Stimulated activated CD8-positive, alpha-beta memory T cell treated with anti-CD3 and anti-CD28 coated beads, Interleukin-12 subunit alpha, Interleukin-12 subunit beta, amount 100 ng/mL, for 24 hours (primary cell): ENCODE results near the gene CHST3.

Experiments
- DNase-seq: peaks from one replicate; pipeline ENCODE4 v3.0.0-alpha.2; 2020; ENCODE audit errors: extremely low read depth

Gene CHST3

DNA sequence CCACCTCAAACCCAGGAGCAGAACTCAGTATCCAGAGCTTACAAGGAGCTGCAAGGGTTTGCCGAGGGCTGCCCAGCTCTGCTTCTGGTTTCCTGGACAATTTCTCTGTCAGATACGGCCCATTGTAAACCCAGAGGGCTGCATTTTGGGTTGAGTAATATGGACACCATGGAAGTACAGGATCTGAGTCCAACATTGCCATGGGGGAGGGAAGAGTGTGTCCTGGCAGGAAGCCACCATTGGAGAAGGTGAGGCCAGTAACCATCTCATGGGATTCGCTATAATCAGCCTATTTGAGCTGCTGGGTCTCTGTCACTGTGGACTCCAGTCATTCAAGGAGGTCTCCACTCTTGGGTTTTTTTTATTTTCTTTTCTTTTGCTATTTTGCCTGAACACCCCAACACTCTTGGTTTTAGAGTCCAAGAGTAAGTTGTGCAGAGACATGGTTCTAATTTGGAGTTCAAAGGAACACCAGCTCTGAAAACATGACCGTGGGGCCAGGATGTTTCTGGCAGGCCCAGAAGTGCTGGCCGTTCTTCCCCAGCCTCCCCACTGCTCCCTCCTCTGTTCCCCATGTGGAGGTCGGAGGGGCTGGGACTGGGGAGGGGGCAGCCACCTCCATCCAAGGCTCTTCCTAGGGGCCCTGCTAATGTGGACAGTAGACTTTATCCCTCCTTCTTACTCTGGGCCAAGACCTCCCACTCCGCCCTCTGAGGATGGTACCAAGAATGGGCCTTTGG, 46.2 kb downstream of the CHST3 start:
- DNase-seq: no peak

- DNase-seq: no peak
Measured at GRCh38 chr10:72011016-72011415, 46.8 kb downstream of the CHST3 start.

DNA sequence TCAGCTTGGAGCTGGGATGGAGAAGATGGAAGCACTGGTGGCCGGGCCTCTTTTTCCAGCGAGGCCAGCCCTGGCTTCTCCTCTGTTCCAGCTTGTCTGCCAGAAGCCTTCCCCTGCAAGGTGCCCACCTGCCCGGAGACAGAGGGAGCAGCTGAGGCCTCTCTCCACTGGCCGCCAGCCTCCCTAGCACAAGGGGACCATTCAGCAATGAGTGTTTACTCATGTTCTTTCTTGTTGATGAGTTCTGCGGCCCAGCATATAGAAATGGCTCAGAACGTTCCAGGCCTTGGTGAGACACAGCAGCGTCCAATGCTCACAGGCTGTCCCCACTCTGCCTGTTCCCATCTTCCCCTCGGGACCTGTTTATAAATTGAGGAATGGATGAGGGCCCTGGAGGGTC, 47.3 kb downstream of the CHST3 start:
- no peak for DNase-seq

- DNase-seq: no peak
Measured at GRCh38 chr10:72011976-72012512, 47.8 kb downstream of the CHST3 start.

DNA sequence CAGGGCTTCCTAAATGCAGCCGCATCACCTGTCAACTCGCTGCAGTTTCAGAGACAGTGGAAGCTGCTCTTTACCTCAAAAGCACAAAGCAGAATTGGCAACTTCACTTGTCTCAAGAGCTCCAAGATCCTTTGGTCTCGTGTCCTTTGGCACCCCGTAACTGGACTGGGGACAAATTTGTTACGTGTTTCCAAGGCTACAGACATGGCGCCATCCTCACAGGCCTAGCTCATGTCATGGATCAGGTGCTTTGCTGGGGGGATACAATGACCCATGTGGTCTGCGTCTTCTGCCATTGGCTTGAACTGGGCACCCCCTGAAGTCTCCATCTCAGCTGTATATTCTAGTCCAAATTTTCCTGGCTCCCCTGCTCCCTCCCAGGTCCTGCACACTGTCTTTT, 48.6 kb downstream of the CHST3 start:
- no peak for DNase-seq

- DNase-seq: no peak
Measured at GRCh38 chr10:72013202-72013945, 49.2 kb downstream of the CHST3 start.

DNA sequence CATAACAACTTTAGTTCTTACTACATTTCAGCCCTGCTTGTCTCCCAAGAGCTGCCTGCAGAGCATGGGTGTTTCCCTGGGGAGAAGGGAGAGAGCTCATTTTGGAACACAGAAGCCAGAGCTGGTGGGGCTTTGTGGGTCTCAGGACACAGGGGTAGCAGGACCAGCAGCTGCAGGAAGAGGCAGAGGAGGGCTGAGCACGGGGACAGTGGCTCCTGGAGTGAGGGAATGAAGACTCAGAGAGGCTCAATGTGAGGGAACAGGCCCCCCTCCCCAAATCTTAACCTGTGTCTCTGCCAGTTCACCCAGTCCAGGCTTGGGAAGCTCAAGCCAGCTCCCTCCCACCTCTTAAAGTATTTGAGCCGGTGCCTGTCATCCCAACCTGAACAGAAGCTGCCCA, 50.0 kb downstream of the CHST3 start:
- no peak for DNase-seq

DNA sequence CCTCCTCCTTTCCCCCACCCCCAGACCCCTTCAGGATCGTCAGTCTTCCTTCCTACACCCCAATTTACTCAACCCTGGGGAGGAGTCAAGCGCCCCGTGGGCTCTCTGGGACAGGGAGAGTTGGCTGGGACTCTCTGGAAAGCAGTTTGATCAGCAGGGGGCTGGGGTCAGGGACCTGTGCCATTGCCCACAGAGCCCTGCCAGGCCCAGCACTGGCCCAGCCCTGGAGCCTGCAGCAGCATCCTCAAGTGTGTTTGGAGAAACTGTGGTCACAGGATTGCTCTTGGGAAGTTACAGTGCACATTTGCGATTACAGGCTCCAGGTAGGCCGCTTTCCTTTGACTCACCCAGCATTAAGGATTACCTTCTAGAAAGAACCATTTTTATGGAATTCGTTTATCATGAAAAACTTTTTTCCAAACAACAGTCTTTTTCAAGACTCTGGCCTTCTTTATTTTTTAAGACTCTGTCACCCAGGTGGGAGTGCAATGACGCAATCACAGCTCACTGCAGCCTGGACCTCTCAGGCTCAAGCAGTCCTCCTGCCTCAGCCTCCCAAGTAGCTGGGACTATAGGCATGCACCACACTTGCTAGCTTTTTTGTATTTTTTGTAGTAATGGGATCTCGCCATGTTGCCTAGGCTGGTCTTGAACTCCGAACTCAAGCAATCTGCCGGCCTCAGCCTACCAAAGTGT, 50.7 kb downstream of the CHST3 start:
- DNase-seq: no peak

DNA sequence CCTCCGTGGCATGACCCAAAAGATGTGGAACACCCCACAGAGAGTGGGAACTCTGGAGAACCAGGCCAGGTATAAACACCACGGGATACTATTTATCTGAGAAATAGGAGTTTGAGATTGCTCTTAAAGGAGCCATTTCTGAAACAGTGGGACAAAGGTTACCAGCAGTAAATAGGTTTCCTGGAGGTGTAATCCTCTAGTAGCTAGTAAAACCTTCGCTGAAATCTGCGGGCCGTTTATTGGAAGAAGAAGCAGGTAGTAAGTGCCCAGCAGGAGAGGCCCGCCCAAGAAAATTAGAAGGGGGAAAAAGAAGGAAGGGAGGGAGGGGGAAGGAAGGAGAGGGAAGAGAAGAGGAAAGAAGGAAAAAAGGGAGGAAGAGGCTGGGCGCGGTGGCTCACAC, 51.6 kb downstream of the CHST3 start:
- no peak for DNase-seq

DNA sequence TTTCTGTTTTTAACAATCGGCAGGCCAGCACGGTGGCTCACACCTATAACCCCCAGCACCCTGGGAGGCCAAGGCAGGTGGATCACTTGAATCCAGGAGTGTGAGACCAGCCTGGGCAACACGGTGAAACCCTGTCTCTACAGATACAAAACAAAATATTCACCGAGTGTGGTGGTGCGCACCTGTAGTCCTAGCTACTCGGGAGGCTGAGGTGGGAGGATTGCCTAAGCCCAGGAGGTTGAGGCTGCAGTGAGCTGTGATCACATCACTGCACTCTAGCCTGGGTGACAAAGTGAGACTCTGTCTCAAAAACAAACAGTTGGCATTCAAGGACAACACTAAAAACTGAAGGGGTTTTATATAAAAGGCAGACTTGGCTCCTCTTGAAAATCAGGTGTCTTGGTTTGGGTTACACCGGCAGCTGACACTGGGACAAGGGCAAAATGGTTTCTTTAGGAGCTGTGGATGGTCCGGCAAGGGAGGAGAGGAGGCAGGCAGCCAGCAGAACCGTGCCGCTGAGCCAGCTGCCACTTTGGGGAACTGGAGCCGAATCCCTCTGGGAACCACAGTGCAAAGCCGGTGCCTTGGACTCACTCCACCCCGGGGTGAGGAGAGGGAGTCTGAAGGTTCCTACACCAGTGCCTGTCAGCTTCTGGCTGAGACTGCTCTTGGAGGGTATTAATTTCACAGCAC, 52.6 kb downstream of the CHST3 start:
- DNase-seq: no peak

DNA sequence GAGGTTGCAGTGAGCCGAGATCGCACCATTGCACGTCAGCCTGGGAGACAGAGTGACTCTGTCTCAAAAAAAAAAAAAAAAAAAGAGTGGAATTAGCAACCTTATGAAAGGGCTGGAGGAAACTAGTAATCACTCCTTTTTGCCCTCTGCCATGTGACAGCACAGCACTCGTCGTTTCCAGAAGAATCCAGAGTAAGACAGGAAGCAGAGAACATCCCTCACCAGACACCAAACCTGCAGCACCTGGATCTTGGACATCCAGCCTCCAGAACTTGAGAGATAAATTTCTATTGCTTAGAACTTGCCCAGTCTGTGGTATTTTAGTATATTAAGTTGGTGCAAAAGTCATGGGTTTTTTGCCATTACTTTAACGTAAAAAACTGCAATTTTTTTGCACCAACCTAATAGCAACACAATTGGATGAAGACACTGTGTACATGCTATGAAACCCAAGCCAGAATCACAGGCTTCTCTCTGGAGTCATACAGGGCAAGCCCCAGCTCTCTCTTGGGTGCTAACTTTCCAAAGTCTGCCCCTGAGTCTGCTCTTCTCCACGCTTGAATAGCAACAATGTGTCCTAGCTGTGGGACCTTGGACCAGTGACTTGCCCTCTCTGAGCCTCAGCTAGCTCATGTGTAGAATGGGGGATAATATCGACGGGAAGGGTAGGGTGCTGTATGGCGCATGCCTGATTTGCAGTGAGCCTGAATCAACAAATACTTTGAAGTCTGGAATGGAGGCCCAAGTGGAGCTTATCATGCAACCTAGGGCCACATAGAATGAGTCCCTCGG, 55.1 kb downstream of the CHST3 start:
- no peak for DNase-seq

DNA sequence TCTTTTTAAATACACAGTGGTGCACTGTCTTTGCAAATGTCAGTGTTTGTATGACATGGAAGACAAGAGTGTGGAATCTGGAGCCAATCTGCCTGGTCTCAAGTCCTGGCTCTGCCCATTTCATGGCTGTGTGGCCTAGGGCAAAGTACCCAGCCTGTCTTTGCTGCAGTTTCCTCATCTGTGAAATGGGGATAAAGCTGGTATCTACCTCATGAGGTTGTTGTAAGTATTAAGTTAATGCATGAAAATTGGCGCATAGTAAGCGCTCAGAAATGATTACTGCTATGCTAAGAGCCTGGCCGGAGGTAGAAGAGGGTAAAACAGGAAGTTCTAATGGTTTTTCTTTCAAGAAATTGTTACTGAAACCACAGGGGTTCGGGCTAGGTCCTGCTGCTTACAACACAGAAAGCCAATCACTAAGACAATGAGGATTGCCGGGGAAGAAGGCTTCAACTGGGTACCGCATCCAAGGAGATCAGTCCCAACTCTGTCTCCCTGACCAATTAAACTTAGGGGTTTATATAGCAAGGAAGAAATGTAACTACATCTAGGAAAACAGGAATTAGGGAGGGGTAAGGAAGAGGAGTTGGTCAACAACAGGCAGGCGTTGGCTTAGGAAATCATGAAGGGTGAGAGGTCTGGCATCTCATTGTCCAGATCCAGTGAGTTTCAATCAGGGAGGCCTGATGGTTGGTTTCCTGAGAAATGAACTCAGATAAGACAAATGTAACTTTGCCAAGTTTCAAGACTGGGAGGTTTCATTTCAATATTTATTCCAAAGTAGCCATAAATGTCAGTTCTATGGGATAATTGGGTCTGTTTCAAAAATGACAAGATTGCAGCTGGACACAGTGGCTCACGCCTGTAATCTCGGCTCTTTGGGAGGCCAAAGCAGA, 57.0 kb downstream of the CHST3 start:
- DNase-seq: no peak

DNA sequence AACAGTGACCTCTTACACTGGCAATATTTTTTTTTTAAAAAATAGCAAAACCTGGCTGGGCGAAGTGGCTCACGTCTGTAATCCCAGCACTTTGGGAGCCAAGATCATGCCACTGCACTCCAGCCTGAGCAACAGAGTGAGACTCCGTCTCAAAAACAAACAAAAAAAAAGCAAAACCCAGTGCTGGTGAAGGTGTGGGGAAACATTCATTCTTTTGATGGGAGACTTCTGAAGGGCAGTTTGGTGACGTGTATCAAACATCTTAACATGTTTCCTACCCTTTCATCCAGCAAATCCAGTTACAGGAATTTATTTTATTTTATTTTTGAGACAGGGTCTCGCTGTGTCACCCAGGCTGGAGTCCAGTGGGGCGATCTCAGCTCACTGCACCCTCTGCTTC, 58.0 kb downstream of the CHST3 start:
- no peak for DNase-seq

- DNase-seq: no peak
Measured at GRCh38 chr10:72024596-72024995, 60.4 kb downstream of the CHST3 start.

GRCh38 chr10:72025400-72025799, 61.2 kb downstream of the CHST3 start:
- no peak for DNase-seq

- DNase-seq: no peak
Measured at GRCh38 chr10:72025832-72026231, 61.6 kb downstream of the CHST3 start.

- DNase-seq: no peak
Measured at GRCh38 chr10:72026278-72027111, 62.3 kb downstream of the CHST3 start.

DNA sequence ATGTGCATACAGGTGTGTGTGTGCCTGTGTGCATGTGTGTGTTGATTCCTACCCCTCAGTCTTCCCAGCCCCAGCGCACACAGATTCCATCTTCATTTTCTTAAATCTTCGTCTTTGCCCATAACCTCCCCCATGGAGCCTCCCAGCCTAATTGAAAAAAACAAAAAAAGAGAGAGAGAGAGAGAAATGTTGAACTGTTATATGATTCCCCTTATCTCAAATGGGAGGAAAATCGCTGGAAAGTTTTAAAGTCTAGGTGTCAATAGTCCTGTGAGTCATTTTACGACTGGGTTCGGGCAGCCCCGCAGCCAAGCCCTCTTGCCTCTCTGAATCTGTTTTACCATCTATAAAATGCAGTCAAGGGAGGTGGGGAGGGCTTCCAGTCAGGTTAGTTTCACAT, 63.3 kb downstream of the CHST3 start:
- DNase-seq: no peak

DNA sequence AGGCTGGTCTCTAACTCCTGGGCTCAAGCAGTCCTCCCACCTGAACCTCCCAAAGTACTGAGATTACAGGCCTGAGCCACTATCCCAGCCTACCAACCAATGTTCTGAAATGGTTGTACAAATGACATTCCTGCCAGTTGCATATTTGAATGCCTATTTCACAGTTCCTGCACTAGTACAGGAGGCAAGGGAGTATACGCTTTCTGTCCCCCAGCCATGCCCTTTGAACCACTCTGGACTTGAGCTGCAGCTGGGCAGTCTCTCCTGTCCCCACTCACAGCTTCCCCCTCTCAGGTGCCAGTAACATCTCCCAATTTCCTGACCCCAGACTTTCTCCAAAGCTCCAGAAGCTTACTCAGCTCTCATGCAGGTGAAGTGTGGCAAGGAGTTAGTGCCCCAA, 65.2 kb downstream of the CHST3 start:
- no peak for DNase-seq
